HG02678 (cell line): ENCODE results near the gene ZP2.
"Not testable (repeated sequence)": the region's sequence is repeated elsewhere in the genome, so short reads cannot be mapped to it uniquely, and the experiment has no call there.

ENCODE experiments used
- ATAC-seq: cut with Tn5 transposase; IDR thresholded peaks from one replicate; pipeline ENCODE4 v1.9.1; 2021; ENCODE audit warnings: mild to moderate bottlenecking, moderate library complexity; ENCODE audit not compliant: unreplicated experiment

The ZP2 gene

DNA sequence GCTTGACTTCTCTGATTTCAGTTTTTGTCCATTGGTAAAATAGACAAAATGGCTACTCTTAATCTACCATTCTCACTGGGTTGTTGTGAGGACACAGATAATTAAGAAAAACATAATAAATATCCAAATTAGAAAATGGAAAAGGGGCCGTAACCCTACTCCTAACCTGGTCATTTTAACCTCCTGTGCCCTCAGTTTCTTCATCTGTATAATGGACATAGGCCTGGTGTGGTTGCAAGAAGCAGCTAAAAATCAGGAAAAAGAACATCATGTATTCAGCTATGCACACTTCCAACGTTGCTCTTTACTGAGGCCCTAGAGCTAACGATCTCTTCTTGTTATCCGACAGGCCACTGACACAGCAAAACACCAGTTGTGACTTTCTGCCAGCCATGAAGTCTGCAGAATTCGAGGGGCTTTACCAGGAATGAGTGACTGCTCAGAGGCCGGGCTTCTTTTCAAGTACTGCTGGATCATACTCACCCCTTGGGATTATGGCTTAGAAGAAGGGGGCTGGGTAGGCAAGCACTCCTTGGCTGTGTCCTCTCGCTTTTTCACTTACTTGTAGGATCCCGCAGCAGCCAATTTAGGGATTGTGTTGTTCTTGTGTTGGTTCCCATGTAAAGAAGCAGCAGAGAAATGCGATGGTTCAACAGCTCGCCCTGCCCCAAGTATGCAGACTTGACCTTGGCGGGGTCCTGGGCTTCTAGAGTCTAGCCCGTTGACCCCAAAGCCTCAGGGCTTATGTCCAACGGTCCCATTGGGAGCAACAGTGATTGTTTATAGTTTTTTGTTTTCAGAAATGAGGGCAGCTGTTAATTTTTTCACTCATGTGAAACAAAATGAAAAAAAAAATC is 32.0 kb downstream of the ZP2 start:
- ATAC-seq, result no peak

DNA sequence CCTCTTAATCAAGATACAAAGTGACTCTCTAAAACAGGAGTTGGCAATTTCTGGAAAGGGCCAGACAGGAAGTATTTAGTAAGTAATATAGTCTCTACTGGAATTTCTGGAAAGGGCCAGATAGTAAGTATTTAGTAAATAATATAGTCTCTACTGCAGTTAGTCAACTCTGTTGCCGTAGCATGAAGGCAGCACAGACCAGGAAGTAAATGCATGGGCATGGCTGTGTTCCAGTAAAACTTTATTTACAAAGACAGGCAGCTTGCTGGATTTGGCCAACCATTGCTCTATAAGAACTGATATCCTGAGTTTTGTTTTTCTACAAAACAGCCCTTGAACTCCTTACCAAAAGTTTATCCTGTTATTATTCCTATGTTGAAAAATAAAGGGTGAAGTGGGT is 36.0 kb downstream of the ZP2 start:
- ATAC-seq, result no peak

DNA sequence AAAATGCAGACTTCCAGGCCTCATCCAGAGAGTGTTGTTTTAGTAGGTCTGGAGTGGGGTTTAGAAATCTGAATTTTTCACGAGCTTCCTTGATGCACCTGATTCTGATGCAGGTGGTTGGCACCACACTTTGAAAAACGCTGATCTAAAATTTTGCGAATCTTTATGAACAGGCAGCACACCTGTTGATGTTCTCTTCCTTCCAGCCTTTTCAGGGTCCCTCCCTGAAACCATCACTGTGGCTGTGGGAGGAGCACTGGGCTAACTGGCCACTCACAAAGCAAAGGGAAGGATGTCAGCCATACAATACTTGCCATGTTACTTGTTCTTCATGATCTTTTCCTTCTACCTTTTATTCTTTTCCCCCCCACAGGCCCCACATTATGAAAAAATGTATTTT is 38.7 kb downstream of the ZP2 start:
- no peak for ATAC-seq

DNA sequence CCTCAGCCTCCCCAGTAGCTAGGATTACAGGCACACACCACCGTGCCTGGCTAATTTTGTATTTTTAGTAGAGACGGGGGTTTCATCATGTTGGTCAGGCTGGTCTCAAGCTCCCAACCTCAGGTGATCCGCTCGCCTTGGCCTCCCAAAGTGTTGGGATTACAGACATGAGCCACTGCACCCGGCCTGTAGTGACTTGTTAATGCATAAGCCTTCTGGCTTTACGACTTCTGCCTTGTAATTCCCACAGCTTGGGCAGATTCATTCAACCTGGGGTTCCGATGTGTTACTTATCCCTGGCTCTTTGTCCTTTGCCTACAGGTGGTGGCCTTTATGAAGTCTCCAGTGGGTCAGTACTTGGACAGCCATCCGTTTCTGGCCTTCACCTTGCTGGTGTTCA is 41.3 kb downstream of the ZP2 start:
- ATAC-seq, result not testable (repeated sequence)

DNA sequence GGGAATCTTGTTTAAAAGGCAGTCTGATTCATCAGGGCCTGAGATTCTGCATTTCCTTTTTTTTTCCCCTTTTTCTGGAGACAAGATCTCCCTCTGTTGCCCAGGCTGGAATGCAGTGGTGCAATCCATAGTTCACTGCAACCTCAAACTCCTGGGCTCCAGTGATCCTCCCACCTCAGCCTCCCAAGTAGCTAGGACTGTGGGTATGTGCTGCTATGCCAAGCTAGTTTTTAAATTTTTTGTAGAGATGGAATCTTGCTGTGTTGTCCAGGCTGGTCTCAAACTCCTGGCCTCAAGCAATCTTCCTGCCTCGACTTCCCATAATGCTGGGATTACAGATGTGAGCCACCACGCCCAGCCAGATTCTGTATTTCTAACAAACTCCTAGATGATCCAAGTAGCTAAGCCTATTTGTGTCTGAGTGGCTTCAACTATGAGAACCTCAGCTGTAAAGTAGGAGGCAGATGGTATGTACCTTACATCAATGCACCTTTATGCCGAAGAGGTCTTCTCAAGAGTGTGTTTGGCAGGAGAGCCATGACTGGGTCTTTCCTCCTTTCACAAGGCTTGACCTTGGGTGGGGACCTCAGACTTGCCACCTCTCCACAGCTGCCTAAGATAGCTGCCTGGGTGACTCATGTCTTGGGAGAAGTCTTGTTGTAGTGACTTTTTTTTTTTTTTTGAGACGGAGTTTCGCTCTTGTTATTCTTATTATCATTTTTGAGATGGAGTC is 42.0 kb downstream of the ZP2 start:
- no peak for ATAC-seq

DNA sequence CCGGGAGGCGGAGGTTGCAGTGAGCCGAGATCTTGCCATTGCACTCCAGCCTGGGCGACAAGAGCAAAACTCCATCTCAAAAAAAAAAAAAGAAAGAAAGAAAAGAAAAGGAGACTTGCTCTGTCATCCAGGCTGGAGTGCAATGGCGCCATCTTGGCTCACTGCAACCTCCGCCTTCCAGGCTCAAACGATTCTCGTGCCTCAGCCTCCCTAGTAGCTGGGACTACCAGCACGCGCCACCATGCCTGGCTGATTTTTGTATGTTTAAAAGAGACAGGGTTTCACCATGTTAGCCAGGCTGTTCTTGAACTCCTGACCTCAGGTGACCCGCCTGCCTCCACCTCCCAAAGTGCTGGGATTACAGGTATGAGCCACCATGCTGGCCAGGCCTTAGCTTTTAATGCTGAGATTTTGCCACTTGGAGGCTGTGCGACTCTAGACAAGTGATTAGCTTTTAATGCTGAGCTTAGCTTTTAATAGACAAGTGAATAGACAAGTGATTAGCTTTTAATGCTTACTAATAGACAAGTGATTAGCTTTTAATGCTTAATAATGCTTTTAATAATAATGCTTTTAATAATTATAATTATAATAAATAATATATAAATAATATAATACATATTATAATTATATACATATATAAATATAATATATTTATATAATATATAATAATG is 43.3 kb downstream of the ZP2 start:
- no peak for ATAC-seq

DNA sequence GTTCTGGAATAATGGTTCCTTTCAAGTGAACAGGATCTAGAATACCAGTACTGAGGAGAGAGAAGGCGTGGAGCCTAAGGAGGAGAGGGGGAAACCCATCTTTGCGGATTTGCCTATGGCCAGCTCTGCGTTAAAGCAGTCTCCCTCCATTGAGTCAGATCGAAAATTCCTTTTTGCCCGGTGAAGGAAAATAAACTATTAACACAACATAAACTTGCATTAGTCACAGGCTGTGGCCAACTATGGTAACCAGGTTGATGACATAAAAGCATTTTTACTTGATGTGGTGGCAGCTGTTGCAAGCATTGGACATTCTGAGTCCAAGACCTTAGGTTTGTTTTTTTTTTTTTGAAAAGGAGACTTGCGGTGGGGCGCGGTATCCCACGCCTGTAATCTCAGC is 44.0 kb downstream of the ZP2 start:
- no peak for ATAC-seq

DNA sequence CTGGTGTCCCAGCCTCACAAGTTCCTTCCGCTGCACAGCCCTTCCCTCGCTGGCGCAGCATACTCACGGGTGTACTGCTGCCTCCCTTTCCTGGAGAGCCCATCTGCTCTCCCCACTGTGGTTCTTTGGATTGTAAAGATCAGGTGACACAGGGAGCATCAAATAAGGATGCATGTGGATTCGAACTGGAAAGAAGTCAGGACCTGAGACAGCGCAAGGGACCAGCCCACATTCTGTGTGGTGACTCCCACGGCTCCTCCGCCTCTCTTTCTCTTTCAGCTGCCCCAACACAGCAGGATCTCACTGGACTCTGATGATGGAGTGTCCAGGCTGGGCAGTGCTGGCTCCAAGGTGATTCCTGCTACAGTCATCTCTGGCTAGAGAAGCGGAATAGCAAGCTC is 44.8 kb downstream of the ZP2 start:
- no peak for ATAC-seq

DNA sequence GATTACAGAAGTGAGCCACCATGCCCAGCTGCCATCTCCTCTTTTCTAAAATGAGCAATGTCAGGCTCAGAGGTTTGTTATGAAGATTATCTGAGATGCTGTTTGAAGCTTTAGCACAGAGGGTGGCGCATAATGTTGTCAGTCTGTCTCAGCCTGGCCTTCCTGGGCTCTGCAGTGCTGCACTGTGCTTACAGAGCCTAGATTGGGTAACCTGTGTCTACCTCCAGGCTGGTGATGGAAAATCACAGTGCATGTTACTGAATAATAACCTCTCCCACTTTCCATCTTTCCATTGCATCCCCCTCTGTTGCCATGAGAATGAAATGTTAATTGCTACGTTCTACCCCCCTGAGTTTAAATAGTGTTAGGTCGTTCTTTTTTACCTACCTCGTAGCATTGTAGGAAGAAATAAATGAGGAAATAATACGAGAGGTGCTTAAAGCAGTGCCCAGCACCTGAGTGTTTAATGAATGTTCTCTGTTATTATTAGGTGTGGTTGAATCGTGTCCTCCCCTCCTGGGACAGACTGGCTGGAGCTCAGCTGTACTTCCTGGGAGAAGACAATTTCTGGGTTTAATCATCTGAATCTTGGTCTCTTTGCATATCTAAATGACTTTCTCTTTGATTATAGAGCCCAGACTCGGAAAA is 46.7 kb downstream of the ZP2 start:
- ATAC-seq, result no peak

DNA sequence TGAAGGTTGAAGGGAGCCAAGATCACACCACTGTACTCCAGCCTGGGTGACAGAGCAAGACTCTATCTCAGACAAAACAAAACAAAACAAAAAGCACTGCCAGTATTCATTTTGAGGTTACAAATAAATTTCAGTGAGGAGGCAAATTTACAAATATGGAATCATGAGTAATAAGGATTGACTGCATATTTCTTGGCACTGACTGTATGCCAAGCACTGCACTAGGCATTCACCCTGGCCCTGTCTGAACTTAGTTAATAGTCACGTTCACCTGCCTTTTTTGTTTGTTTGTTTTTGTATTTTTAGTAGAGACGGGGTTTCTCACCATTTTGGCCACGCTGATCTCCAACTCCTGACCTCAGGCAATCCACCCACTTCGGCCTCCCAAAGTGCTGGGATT is 47.8 kb downstream of the ZP2 start:
- no peak for ATAC-seq

DNA sequence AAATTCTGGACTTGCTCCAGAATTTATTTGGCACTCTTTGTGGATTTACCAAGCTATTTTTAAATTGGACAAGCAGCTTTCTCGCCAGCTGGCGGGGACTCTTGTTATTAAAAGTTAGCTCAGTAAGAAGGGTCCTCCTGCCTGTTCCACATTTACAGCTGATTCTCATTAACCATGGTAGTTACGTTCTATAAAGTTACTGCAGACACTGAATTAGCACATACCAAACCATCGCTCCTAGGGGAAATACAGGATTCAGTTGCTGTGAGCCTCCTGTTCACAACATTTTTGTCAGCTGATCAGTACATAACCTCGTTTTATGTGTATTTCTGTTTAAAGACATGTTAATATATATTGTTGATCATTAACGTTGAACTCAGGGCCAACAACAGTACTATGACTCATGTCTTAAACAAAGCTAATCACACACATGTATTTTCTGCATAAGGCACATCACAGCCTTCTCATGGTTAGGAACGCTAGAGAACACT is 48.7 kb downstream of the ZP2 start:
- no peak for ATAC-seq

DNA sequence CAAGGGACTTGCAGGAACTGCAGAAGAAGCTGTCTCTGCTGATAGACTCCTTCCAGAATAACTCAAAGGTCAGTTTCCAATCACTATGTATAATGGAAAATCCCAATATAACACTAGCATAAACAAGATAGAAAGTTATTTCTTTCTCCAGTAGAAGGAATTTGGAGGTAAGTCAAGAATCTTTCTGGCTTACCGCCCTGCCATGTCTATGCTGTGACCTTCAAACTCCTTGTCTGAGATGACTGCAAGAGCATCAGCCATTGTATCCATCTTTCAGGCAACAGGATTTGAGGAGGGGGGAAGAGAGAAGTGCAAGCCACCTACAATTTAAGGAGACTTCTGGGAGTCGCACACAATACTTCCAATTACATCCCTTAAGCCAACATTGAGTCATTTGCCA is 50.2 kb downstream of the ZP2 start:
- no peak for ATAC-seq

DNA sequence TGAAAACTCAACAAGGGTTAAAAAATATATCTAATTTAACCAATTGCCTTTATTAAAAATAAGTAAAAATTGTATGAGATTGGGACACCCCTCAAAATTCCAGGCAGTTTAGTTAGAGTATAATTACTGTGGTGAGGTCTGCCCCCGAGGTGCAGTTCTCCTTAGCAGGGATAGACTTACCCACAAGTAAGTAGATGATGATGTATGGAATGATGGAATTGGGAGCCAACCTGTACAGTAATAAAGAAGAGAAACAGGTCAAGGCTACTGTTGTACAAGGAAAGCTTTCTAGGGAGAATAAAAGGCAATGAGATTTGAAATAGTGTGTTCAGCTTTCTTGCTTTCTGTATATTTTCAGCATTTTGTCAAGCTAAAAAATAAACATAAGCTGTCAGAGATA is 51.1 kb downstream of the ZP2 start:
- ATAC-seq, result no peak

DNA sequence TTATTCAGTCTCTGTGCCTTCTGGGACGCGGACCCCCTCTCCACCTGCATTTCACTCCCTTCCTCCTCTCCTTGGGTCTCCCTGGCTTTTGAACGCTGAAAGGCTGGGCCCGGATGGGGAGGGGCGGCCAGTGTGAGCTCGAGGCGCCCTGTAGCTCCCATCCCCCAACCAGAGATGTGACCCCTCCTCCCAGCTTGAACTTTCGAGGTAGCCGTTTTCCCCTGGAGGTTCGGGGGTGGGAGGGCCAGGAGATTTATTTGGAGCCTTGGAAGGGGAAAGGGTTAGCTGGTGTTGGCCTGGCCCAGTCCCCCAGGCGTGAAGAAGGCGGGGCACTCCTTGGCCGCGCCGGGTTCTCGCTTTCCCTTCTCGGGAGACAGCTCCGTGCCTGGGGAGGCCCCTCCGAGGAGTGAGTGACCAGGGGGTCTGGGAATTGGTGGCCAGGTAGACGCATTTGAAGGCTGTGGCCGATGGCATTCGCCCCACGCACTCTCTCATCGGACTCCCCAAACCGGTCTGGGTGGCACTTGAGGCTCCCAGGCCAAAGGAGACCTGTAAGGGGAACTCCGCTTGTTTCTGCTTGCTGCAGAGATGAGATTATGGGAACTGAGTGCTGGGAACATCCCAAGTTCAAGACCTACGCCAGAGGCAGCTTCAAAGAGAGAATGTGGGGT is 52.0 kb downstream of the ZP2 start:
- ATAC-seq, result no peak

DNA sequence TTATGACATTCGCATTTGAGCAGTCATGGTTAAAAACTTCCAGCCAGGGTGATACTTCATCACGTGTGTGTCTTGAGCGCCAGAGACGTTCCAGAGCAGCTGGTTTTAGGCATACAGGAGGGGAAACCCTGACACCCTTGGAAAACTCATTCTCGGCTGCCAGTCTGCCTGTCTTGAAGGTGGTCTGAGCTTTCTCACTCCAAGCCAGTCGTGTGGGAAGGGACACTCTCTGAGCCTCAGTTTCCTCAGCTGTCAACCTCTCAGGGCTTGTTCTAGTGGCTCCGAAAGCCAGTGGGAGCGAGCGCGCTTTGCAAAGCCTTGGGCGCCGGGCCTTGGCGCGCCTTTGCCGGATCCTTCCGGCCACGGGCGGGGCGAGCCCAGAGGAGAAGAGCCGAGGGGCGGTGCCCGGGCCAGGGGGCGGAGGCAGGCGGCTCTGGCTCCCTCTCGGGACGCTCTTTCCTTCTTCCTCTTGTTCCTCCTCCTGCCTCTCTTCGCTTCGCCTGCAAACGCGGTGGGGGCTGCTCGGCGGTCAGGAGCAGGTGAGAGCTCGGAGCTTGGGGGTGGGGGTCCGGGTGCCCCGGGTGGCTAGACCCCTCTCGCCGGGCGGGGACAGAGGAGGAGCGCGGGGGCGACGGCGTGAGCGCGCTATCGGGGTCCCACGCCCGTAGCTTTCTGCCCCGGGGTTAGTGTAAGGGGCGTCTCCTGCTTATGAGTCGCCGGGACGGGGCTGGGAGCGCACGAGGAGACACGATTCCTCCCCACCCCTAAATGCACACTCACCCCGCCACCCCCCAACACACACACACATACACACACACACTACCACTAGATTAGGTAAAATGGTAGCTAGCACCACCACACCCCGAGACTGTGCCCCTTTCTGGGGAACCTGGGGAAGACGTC is 52.9 kb downstream of the ZP2 start, which contains the start of gene LDAF1:
Gene LDAF1 (plus strand): TSS at position 467 of the 903 bp plus-strand sequence. CDS start 2,509 bp downstream, outside the sequence.
- peak; percentile 86 for ATAC-seq

DNA sequence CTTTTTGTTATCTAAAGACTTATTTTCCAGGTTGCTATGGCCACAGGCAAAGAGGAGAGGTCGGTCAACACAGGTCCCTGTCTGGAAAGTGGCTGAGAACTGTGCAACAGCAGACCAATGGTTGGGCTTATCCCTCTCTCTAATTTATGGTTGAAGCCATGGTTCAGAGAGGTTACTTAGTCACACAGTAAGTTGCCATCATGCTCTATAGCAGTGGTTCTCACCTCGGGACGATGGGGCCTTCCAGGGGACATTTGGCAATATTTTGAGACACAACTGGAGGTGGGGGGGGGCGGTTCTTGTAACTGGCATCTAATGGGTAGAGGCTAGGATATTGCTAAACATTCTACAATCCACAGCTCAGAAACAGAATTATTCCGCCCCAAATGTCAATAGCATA is 53.7 kb downstream of the ZP2 start:
- ATAC-seq, result no peak

DNA sequence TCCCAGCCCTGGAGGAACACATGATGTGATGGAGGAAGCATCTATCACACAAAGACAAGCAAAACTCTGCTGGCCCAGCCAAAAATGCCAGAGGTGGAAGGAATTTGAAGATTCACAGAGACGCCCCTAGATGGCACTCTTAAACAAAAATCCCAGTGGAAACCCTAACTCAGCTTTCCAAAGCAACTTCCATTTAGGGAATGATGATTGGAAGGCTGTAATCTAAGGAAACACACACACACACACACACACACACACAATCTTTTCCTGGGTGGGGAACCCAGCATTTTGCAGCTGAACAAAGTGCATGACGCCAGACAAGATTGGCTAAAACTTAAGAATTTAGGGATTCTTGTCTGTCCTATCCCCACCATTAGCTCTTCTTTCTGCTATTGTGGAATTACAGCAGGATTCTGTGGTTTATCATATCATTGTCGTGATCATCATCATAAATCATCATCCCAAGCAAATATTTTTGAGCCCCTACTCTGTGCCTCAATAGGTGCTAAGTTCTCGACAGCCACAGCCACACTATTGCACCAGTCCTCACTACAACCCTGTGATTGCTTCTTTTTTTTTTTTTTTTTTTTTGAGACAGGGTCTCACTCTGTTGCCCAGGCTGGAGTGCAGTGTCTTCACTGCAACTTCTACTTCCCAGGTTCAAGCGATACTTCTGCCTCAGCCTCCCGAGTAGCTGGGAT is 54.5 kb downstream of the ZP2 start:
- no peak for ATAC-seq

DNA sequence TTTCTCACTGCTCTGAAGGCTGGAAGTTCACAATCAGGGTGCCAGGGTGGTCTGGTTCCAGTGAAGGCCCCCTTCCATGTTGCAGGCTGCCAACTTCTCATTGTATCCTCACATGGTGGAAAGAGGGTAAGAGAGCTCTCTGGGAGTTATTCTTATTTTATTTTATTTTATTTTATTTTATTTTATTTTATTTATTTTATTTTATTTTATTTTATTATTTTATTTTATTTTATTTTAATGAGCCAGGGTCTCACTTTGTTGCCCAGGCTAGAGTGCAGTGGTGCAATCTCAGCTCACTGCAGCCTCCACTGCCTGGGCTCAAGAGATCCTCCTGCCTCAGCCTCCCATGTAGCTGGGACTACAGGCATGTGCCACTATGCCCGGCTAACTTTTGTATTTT is 55.4 kb downstream of the ZP2 start:
- not testable (repeated sequence) for ATAC-seq
